DND-41 (cell line): ENCODE measurements around the gene SPECC1.

Experiments
- ATAC-seq: fragments of 200-7000 bp; cut with Tn5 transposase; 3 replicates; pipeline ENCODE4 v1.9.1; 2021; ENCODE audit warnings: low read depth; ENCODE audit not compliant: insufficient read depth
- DNase-seq: peaks from one replicate; pipeline ENCODE4 v3.0.0-alpha.2; 2020
- H2AFZ ChIP-seq: 2 replicates; pipeline ENCODE4 v1.6.0; 2012; ENCODE audit warnings: low read depth, low read length
- H3K27ac ChIP-seq: 2 replicates; pipeline ENCODE4 v1.5.1; 2012; ENCODE audit warnings: low read length, inconsistent platforms
- H3K27me3 ChIP-seq: fragments of 200-600 bp; sonication (generic); 2 replicates; pipeline ENCODE4 v1.6.0; 2012; ENCODE audit warnings: low read length, mild to moderate bottlenecking, inconsistent platforms; ENCODE audit not compliant: insufficient read depth, poor library complexity
- H3K36me3 ChIP-seq: 2 replicates; pipeline ENCODE4 v1.5.1; 2012; ENCODE audit warnings: low read length, inconsistent platforms; ENCODE audit not compliant: insufficient read depth
- H3K4me1 ChIP-seq: 2 replicates; pipeline ENCODE4 v1.5.1; 2012; ENCODE audit warnings: mild to moderate bottlenecking, low read length; ENCODE audit not compliant: insufficient read depth
- H3K4me2 ChIP-seq: 2 replicates; pipeline ENCODE4 v1.6.0; 2012; ENCODE audit warnings: mild to moderate bottlenecking, moderate library complexity, low read length, inconsistent platforms; ENCODE audit not compliant: insufficient read depth
- H3K4me3 ChIP-seq, 2 experiments: fragments of 200-600 bp in 1 of 2; shearing (Covaris generic) in 1 of 2; 2 replicates each; pipeline ENCODE4 v1.5.1; 2012 to 2016; ENCODE audit warnings: inconsistent platforms in 2 of 2, low read length in 2 of 2, mild to moderate bottlenecking in 2 of 2, low read depth in 1 of 2, moderate library complexity in 1 of 2
- H3K79me2 ChIP-seq: 2 replicates; pipeline ENCODE4 v1.6.0; 2012; ENCODE audit warnings: low read length, inconsistent platforms; ENCODE audit not compliant: insufficient read depth
- H3K9ac ChIP-seq: 2 replicates; pipeline ENCODE4 v1.6.0; 2012; ENCODE audit warnings: low read depth, mild to moderate bottlenecking, inconsistent platforms, low read length, moderate library complexity
- H3K9me3 ChIP-seq: 2 replicates; pipeline ENCODE4 v1.5.1; 2012; ENCODE audit warnings: low read length, moderate library complexity, mild to moderate bottlenecking, inconsistent platforms; ENCODE audit not compliant: insufficient read depth, severe bottlenecking
- H4K20me1 ChIP-seq: 2 replicates; pipeline ENCODE4 v1.6.0; 2012; ENCODE audit warnings: low read length; ENCODE audit not compliant: insufficient read depth
- EZH2 ChIP-seq: IDR thresholded peaks from 3 replicates; pipeline ENCODE4 v1.6.1; 2012; ENCODE audit warnings: borderline replicate concordance, low read depth, mild to moderate bottlenecking, moderate library complexity, low read length, inconsistent platforms; ENCODE audit not compliant: severe bottlenecking
- TF ChIP-seq, protein P1 (sequence below): IDR thresholded peaks from 2 replicates; pipeline ENCODE4 v1.5.1; 2012; ENCODE audit warnings: borderline replicate concordance, low read length, moderate library complexity, mild to moderate bottlenecking; ENCODE audit not compliant: poor library complexity, severe bottlenecking; ENCODE audit errors: extremely low read depth

SPECC1 gene

DNA sequence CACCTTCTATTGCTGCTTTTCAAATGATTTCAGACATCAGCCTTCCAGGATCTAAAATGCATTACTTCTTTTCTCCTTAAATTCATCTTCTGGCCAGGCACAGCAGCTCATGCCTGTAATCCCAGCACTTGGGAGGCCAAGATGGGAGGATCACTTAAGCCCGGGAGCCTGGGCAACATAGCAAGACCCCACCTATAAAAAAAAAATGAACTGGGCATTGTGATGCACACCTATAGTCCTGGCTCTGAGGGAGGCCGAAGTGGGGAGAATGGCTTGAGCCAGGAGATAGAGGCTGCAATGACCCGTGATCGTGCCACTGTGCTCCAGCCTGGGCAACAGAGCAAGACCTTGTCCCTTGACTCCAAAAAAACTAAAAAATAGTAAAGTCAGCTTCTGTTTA is 208.5 kb downstream of the SPECC1 start:
- no peaks in the 10 kb centered on the region for H4K20me1 ChIP-seq
- H2AFZ ChIP-seq, result no peak overlapping the region
- H3K9ac ChIP-seq, result no peak overlapping the region
- DNase-seq (no peak), ATAC-seq (no peak)
- H3K79me2 ChIP-seq, result no peaks in the 10 kb centered on the region
- peaks cover 3% of the 10 kb centered on the region for H3K27me3 ChIP-seq
- no peak overlapping the region for H3K4me3 ChIP-seq
- H3K4me1 ChIP-seq, result no peaks in the 10 kb centered on the region
- no peak overlapping the region for H3K27ac ChIP-seq
- no peaks in the 10 kb centered on the region for H3K9me3 ChIP-seq
- no peaks in the 10 kb centered on the region for H3K36me3 ChIP-seq
- no peak for TF ChIP-seq EZH2
- TF ChIP-seq, protein P1, sequence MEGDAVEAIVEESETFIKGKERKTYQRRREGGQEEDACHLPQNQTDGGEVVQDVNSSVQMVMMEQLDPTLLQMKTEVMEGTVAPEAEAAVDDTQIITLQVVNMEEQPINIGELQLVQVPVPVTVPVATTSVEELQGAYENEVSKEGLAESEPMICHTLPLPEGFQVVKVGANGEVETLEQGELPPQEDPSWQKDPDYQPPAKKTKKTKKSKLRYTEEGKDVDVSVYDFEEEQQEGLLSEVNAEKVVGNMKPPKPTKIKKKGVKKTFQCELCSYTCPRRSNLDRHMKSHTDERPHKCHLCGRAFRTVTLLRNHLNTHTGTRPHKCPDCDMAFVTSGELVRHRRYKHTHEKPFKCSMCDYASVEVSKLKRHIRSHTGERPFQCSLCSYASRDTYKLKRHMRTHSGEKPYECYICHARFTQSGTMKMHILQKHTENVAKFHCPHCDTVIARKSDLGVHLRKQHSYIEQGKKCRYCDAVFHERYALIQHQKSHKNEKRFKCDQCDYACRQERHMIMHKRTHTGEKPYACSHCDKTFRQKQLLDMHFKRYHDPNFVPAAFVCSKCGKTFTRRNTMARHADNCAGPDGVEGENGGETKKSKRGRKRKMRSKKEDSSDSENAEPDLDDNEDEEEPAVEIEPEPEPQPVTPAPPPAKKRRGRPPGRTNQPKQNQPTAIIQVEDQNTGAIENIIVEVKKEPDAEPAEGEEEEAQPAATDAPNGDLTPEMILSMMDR, result no peak
- no peak overlapping the region for H3K4me2 ChIP-seq

DNA sequence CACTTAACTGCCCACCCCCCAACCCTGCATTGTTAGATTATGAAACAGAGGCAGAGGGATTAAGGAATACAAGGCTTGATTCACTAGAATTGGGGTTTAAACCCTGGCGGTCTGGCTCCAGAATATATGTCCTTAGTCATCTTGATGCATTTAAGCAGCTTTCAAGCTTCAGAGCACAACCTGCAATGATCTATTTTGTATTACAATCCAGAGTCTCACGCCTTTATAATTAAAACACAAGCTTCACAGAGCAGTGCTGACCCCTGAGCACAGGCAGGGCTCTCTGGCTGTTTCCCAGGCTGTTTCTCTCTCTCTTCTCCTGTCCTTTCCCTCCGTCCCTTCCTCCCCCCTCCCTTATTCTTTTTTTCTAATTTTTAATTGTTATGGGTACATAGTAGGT is 209.1 kb downstream of the SPECC1 start:
- no peak for DNase-seq
- H2AFZ ChIP-seq, result no peak overlapping the region
- no peaks in the 10 kb centered on the region for H3K36me3 ChIP-seq
- no peak overlapping the region for H3K4me3 ChIP-seq
- H3K27ac ChIP-seq, result no peak overlapping the region
- no peaks in the 10 kb centered on the region for H3K9me3 ChIP-seq
- H4K20me1 ChIP-seq, result no peaks in the 10 kb centered on the region
- H3K27me3 ChIP-seq, result peaks cover 3% of the 10 kb centered on the region
- no peak for ATAC-seq
- H3K4me2 ChIP-seq, result no peak overlapping the region
- H3K4me1 ChIP-seq, result no peaks in the 10 kb centered on the region
- no peaks in the 10 kb centered on the region for H3K79me2 ChIP-seq
- H3K9ac ChIP-seq, result no peak overlapping the region
- TF ChIP-seq, protein P1, result no peak
- no peak for TF ChIP-seq EZH2

DNA sequence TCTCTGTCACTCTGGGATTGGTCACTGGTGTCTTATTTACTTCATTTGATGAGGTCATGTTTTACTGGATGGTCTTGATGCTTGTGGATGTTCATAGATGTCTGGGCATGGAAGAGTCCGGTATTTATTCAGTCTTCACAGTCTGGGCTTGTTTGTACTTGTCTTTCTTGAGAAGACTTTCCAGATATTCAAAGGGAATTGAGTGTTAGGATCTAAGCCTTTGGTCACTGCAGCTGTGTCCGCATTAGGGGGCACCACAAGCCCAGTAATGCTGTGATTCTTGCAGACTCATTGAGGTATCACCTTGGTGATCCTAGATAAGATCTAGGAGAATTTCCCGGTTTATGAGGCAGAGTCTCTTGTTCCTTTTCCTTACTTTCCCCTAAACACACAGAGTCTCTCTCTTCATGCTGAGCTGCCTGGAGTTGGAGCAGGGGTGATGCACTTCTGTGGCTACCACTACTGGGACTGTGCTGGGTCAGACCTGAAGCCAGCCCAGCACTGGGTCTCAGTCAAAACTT is 214.7 kb downstream of the SPECC1 start:
- H3K9ac ChIP-seq, result no peak overlapping the region
- no peak for ATAC-seq
- TF ChIP-seq, protein P1, result no peak
- no peak overlapping the region for H3K4me2 ChIP-seq
- no peaks in the 10 kb centered on the region for H3K79me2 ChIP-seq
- DNase-seq, result no peak
- H3K4me1 ChIP-seq, result no peaks in the 10 kb centered on the region
- H3K9me3 ChIP-seq, result no peaks in the 10 kb centered on the region
- H3K4me3 ChIP-seq, result no peak overlapping the region
- H3K36me3 ChIP-seq, result no peaks in the 10 kb centered on the region
- H2AFZ ChIP-seq, result no peak overlapping the region
- no peak overlapping the region for H3K27ac ChIP-seq
- H3K27me3 ChIP-seq, result no peaks in the 10 kb centered on the region
- no peaks in the 10 kb centered on the region for H4K20me1 ChIP-seq

DNA sequence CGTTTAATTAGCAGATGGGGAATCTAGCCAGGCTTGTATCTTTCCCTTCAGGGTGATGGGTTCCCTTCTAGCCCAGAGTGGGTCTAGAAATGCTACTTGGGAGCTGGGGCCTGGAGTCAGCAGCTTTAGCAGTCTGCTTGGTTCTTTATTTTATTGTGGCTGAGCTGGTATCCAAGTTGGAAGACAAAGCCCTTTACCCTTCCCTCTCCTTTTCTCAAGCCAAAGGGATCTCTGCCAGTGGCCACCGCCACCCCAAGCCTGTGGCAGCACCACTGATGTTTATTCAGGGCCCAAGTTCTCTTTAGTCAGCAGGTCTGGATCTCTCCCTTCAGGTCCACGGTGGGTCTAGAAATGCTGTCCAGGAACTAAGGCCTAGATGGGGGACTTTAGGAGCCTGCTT is 215.2 kb downstream of the SPECC1 start:
- no peak for ATAC-seq
- no peak overlapping the region for H3K4me2 ChIP-seq
- no peak overlapping the region for H3K27ac ChIP-seq

More for the DNA sequence above, 215.2 kb downstream of the SPECC1 start:
- TF ChIP-seq, protein P1, result no peak
- no peak for TF ChIP-seq EZH2
- no peak overlapping the region for H3K4me3 ChIP-seq
- no peaks in the 10 kb centered on the region for H3K4me1 ChIP-seq
- no peak overlapping the region for H2AFZ ChIP-seq
- no peaks in the 10 kb centered on the region for H3K79me2 ChIP-seq
- H3K9me3 ChIP-seq, result no peaks in the 10 kb centered on the region
- H3K27me3 ChIP-seq, result no peaks in the 10 kb centered on the region
- no peaks in the 10 kb centered on the region for H4K20me1 ChIP-seq
- no peak for DNase-seq
- no peaks in the 10 kb centered on the region for H3K36me3 ChIP-seq
- no peak overlapping the region for H3K9ac ChIP-seq
